A549 treated with AZD2906 at 1 μM for 4 hours (cell line): Measurements from ENCODE around the gene CDC37L1. TPM values are rescaled to one million over a fixed set of nuclear protein-coding genes. Genes with fewer than 3 reads are reported as not detected.

Experiments
- total RNA-seq: library from RNA; stranded (reverse); fragments of 200-300 nt; extraction: Qiagen RNA extraction; gene quantifications from 5 replicates; pipeline ENCODE4 v1.2.3, GENCODE V29; 2022

CDC37L1 gene
- total RNA-seq: 12.1 to 15.3 TPM (median 13.4 TPM) in 5 replicates

GRCh38 chr9:4679268-4680172 is at the start of gene CDC37L1:
Gene CDC37L1, plus strand, starts transcription at chr9:4679569. Its CDS starts 199 bp downstream, at chr9:4679768.

GRCh38 chr9:4662108-4662988 is 17.0 kb upstream of the CDC37L1 start, which contains the start of gene PLPP6:
Gene PLPP6, plus strand, starts transcription at chr9:4662294. Its CDS starts 82 bp downstream, at chr9:4662376.

GRCh38 chr9:4666042-4666699 is 13.2 kb upstream of the CDC37L1 start, which contains the start of gene SPATA6L:
Gene SPATA6L, minus strand, starts transcription at chr9:4666480. Its CDS starts 230 bp downstream, at chr9:4666250.

GRCh38 chr9:4740638-4741364 is 61.4 kb downstream of the CDC37L1 start, which contains the start of gene AK3:
Gene AK3, minus strand, starts transcription at chr9:4741202. Its CDS starts 115 bp downstream, at chr9:4741087.

Other genes with a start within 250 kb of the CDC37L1 start
- 0.88 to 1.2 TPM (median 1.2 TPM) in 5 replicates for gene SLC1A1, start 189.1 kb upstream of the CDC37L1 start, total RNA-seq
- gene PLPP6, start 17.3 kb upstream of the CDC37L1 start, total RNA-seq: 8.7 to 11.9 TPM (median 10.9 TPM) in 5 replicates
- gene SPATA6L, start 13.1 kb upstream of the CDC37L1 start, total RNA-seq: 1.2 to 2.3 TPM (median 1.6 TPM) in 5 replicates
- 44.6 to 56.2 TPM (median 52.7 TPM) in 5 replicates for gene AK3, start 61.6 kb downstream of the CDC37L1 start, total RNA-seq
- gene RCL1, start 113.4 kb downstream of the CDC37L1 start, total RNA-seq: 51.5 to 54.6 TPM (median 53.4 TPM) in 5 replicates